GM19193 (cell line): Measurements from ENCODE around the gene IGF1R.

Experiments
- POLR2A ChIP-seq: IDR thresholded peaks from 4 replicates; pipeline ENCODE4 v1.6.1; 2011; ENCODE audit not compliant: insufficient read depth, insufficient read length; ENCODE audit errors: extremely low read depth

Gene IGF1R

GRCh38 chr15:98933406-98933805 is 285.1 kb downstream of the IGF1R start:
- TF ChIP-seq POLR2A, result no peak

DNA sequence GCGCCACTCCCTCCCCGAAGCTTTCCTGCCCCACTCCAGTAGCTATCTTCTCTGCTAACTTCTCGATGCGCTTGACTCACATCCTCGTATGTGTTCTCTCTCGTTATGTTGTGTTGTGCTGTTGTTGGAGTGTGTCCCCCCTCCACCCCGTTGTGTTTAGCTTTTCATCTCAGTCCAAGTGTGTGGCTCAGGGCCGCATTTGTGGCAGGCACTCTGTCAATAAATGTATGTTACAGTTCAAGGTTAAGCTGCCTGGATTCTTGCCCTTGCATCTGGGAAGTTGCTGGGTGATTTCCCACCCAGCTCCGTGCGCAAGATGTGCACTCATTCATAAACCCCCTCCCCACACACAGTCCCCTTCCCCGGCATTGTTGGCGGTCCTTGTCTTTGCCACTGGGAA is 287.4 kb downstream of the IGF1R start:
- TF ChIP-seq POLR2A, result no peak

DNA sequence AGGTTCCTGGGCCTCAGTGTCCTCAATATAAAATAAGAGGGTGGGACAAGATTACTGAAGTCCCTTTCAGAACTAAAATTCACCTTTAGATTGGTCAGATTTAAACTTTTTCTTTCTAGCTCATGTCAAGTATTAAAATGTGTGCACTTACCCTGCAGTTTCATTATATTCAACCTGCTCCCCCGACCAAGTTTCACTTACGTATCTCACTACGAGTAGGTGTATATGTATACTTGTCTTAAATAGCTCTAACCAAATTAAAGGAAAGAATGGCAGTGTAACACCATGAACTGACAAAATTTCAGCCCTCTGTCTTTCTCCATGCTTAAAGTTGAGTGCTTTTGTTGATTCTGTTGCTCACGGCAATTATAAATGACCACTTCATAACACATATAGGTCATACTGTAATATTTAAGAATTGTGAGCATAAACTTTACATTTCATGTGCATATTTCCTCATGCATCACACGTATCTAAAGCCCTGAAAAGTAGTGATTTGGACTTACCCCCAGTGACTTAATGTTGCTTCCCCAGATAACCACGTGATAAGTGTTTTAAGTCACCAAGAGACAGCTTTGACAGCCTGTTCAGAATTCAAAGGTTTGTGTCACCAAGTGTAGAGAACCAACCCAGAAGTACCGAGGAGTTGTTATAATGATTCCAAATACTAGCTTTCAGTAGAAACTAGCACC is 289.2 kb downstream of the IGF1R start:
- TF ChIP-seq POLR2A, result no peak

DNA sequence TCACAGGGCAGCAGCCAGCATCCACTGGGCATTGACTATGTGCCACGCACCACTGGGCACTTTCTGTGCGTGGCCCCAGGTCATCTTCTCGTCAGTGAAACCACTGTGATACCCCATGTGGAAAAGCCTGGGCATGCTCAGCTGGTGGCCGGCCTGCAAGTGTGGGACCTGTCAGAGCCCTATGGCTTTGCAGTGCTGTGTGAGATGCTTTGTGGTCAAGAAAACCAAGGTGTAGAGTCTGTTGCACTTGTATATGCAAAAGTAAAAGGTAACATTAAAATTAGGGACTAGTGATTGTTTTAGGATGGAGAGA is 289.7 kb downstream of the IGF1R start:
- no peak for TF ChIP-seq POLR2A

- no peak for TF ChIP-seq POLR2A
Observed at GRCh38 chr15:98938799-98939198, 290.5 kb downstream of the IGF1R start.

GRCh38 chr15:98939311-98940080 is 291.2 kb downstream of the IGF1R start:
- TF ChIP-seq POLR2A, result no peak

GRCh38 chr15:98941595-98942255 is 293.4 kb downstream of the IGF1R start:
- TF ChIP-seq POLR2A, result no peak

DNA sequence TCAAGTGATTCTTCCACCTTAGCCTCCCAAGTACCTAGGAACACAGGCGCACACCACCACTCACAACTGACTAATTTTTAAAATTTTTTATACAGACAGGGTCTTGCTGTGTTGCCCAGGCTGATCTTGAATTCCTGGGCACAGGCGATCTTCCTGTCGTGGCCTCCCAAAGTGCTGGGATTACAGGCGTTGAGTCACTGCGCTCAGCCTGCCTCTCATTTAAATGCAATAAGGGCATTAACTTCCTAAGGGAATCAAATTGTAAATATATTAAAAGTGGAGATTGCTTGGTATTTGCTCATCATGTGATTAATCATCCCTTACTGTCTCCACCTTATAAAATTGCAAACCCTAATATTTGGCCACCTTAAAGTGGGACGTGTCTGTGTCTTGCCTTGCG is 294.1 kb downstream of the IGF1R start:
- TF ChIP-seq POLR2A, result no peak

DNA sequence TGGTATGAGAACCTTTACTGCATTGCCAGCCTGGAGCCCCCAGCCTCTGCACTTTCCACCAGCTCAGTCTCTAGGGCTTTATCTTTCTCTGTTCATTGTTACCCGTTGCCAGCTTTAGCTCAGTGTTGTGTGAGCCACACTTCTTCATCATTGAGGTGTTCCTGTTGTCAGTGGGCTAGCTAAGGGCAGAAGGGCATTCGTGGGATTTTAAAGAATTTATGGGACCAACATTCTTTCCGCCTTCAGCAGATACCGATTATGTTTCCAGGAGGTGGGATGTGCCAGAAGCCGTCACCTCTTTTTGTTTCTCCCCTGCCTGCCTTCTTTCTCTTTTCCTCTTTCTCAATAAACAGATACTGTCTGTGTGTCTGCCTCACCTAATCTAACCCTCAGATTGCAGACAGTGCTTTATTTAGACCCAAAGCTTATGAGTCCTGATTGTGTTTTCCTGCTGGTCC is 294.7 kb downstream of the IGF1R start:
- no peak for TF ChIP-seq POLR2A

GRCh38 chr15:98943601-98944151 is 295.3 kb downstream of the IGF1R start:
- no peak for TF ChIP-seq POLR2A

GRCh38 chr15:98946301-98947255 is 298.2 kb downstream of the IGF1R start:
- no peak for TF ChIP-seq POLR2A

GRCh38 chr15:98948456-98948855 is 300.1 kb downstream of the IGF1R start:
- TF ChIP-seq POLR2A, result no peak

GRCh38 chr15:98948941-98949340 is 300.6 kb downstream of the IGF1R start:
- TF ChIP-seq POLR2A, result no peak

DNA sequence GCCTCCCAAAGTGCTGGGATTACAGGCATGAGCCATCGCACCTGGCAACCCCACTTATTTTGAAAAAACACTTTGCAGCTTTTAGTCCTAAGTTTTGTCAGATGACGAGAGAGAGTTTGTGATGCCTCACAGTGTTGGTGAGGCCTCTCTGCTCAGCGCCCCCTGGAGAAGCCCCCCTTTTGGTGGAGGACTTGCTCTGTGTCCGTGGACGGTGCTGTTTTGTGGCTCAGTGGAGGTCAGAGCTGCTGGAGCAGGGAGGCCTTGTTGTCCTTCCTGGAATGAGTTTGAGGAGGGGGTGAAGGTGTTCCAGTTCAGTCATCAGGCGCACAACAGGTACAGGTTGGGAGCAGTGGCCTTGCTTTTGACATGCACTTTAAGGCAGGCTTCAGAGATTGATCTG is 301.3 kb downstream of the IGF1R start:
- no peak for TF ChIP-seq POLR2A

GRCh38 chr15:98950248-98950647 is 301.9 kb downstream of the IGF1R start:
- no peak for TF ChIP-seq POLR2A

DNA sequence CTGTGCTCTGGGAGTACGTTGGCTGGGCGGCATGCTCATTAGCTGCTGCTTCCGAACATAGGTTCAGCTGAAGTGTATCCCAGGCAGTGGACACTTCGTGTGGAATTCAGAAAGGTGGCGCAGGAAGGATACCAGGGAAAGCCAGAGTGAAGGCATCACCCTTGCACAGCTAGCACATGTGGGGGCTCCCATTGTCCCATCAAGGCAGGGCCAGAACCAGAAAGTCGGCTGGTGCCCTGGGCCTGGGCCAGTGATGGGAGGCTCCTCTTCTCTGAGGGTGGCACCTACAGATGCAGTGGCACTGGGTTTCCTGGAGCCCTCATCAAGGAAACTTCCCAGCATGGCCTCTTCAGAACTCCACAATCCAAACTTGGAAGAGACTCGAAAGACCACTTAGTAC is 302.7 kb downstream of the IGF1R start:
- TF ChIP-seq POLR2A, result no peak
